DOHH2 (cell line): ENCODE measurements around the gene TTLL9.

Source experiments
- CTCF ChIP-seq: fragments of 200-600 bp; sonication (generic); IDR thresholded peaks from one replicate; pipeline ENCODE4 v1.5.1; 2014; ENCODE audit warnings: antibody characterized with exemption, mild to moderate bottlenecking, low read depth, low read length; ENCODE audit not compliant: poor library complexity, severe bottlenecking
- EZH2phosphoT487 ChIP-seq: fragments of 200-600 bp; sonication (generic); IDR thresholded peaks from 2 replicates; pipeline ENCODE4 v1.6.1; 2017; ENCODE audit warnings: borderline replicate concordance, mild to moderate bottlenecking, antibody characterized with exemption, low read length, moderate library complexity, mixed read lengths

DNA sequence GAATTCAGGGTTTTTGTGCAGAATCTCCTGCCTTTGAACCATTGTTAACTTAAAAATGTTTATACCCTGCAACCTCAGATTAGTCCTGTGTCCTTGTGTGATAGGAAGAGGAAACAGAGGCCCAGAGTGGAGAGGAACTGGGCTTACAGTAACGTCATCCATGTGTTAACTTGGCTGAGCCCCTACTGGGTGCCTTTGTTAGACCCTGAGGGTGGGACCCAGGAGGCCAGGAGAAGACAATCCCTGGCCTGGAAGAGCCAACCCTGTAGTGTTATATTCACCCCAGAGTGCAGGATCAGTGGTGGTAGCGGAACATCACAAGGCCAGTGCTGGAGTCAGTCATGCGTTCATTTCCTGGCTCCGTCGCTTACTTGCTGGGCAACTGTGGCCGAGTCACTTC is 40.7 kb upstream of the TTLL9 start:
- no peak for TF ChIP-seq CTCF
- no peak for TF ChIP-seq EZH2phosphoT487
